H9 (cell line): ENCODE measurements around the gene MAML1. TPM values are rescaled to one million over a fixed set of nuclear protein-coding genes. Genes with fewer than 3 reads are reported as not detected.
A peak's percentile ranks its signal among the peaks of the same experiment; 100 is the strongest.

Experiments used
- DNase-seq: peaks from one replicate; pipeline ENCODE4 v3.0.0-alpha.2; 2017
- H2AFZ ChIP-seq: one replicate; pipeline ENCODE4 v1.6.1; 2013; ENCODE audit warnings: mild to moderate bottlenecking, low read length, control low read depth, moderate library complexity
- H2AK5ac ChIP-seq: 2 replicates; pipeline ENCODE4 v1.6.1; 2013; ENCODE audit warnings: low read length, control low read depth, mixed read lengths; ENCODE audit not compliant: insufficient read length
- H2BK120ac ChIP-seq: one replicate; pipeline ENCODE4 v1.6.1; 2013; ENCODE audit warnings: low read depth, mild to moderate bottlenecking, low read length, control low read depth, inconsistent platforms; ENCODE audit not compliant: poor library complexity, severe bottlenecking
- H2BK12ac ChIP-seq: 2 replicates; pipeline ENCODE4 v1.6.1; 2013; ENCODE audit warnings: low read length, control low read depth, mixed read lengths, low read depth; ENCODE audit not compliant: insufficient read length
- H2BK15ac ChIP-seq: 2 replicates; pipeline ENCODE4 v1.6.1; 2013; ENCODE audit warnings: low read depth, low read length, control low read depth
- H2BK20ac ChIP-seq: one replicate; pipeline ENCODE4 v1.6.1; 2013; ENCODE audit warnings: low read depth, mild to moderate bottlenecking, low read length, control low read depth, inconsistent platforms; ENCODE audit not compliant: poor library complexity, severe bottlenecking
- H2BK5ac ChIP-seq: 2 replicates; pipeline ENCODE4 v1.6.1; 2013; ENCODE audit warnings: low read length, control low read depth, mixed read lengths; ENCODE audit not compliant: insufficient read length
- H3K14ac ChIP-seq: 2 replicates; pipeline ENCODE4 v1.6.1; 2013; ENCODE audit warnings: low read length, control low read depth; ENCODE audit not compliant: insufficient read depth
- H3K18ac ChIP-seq: 2 replicates; pipeline ENCODE4 v1.6.1; 2013; ENCODE audit warnings: low read depth, mild to moderate bottlenecking, mixed read lengths, low read length, control low read depth; ENCODE audit not compliant: insufficient read length
- H3K23ac ChIP-seq: 2 replicates; pipeline ENCODE4 v1.6.1; 2013; ENCODE audit warnings: low read length, control low read depth, mixed read lengths, low read depth; ENCODE audit not compliant: insufficient read length
- H3K23me2 ChIP-seq: 2 replicates; pipeline ENCODE4 v1.6.1; 2013; ENCODE audit warnings: low read depth, mild to moderate bottlenecking, mixed read lengths, low read length, control low read depth; ENCODE audit not compliant: insufficient read length, poor library complexity, severe bottlenecking
- H3K27ac ChIP-seq: 2 replicates; pipeline ENCODE4 v1.5.1; 2013; ENCODE audit warnings: low read length, control low read depth, mixed read lengths, low read depth; ENCODE audit not compliant: insufficient read length
- H3K27me3 ChIP-seq: 2 replicates; pipeline ENCODE4 v1.6.1; 2013; ENCODE audit warnings: low read length, control low read depth, inconsistent platforms; ENCODE audit not compliant: insufficient read depth
- H3K4ac ChIP-seq: 2 replicates; pipeline ENCODE4 v1.6.1; 2013; ENCODE audit warnings: low read depth, mild to moderate bottlenecking, control low read depth, inconsistent platforms, low read length, moderate library complexity
- H3K4me1 ChIP-seq: 2 replicates; pipeline ENCODE4 v1.6.1; 2013; ENCODE audit warnings: low read length, control low read depth, inconsistent platforms; ENCODE audit not compliant: insufficient read depth
- H3K4me2 ChIP-seq: 2 replicates; pipeline ENCODE4 v1.6.1; 2013; ENCODE audit warnings: low read length, control low read depth, mixed read lengths; ENCODE audit not compliant: insufficient read length, insufficient read depth
- H3K56ac ChIP-seq: 2 replicates; pipeline ENCODE4 v1.6.1; 2013; ENCODE audit warnings: low read depth, mild to moderate bottlenecking, mixed read lengths, low read length, control low read depth; ENCODE audit not compliant: insufficient read length
- H3K79me1 ChIP-seq: 2 replicates; pipeline ENCODE4 v1.6.1; 2013; ENCODE audit warnings: low read depth, mild to moderate bottlenecking, moderate library complexity, low read length, control low read depth, inconsistent platforms; ENCODE audit not compliant: insufficient read depth, poor library complexity, severe bottlenecking
- H3K79me2 ChIP-seq: 2 replicates; pipeline ENCODE4 v1.6.1; 2013; ENCODE audit warnings: low read length, control low read depth, inconsistent platforms; ENCODE audit not compliant: insufficient read depth
- H3K9ac ChIP-seq: 2 replicates; pipeline ENCODE4 v1.6.1; 2013; ENCODE audit warnings: low read length, control low read depth, mixed read lengths; ENCODE audit not compliant: insufficient read length; ENCODE audit errors: extremely low read depth
- H3K9me3 ChIP-seq: one replicate; pipeline ENCODE4 v1.6.1; 2013; ENCODE audit warnings: low read depth, low read length, inconsistent platforms; ENCODE audit not compliant: control insufficient read depth
- H3T11ph ChIP-seq: one replicate; pipeline ENCODE4 v1.6.1; 2013; ENCODE audit warnings: mild to moderate bottlenecking, low read length, control low read depth, inconsistent platforms
- H4K20me1 ChIP-seq: one replicate; pipeline ENCODE4 v1.6.1; 2013; ENCODE audit not compliant: control insufficient read depth, insufficient read length, insufficient read depth
- H4K5ac ChIP-seq: 2 replicates; pipeline ENCODE4 v1.6.1; 2013; ENCODE audit warnings: low read depth, mild to moderate bottlenecking, mixed read lengths, low read length, control low read depth; ENCODE audit not compliant: insufficient read length
- H4K8ac ChIP-seq: replicated peaks from 2 replicates; pipeline ENCODE4 v1.6.1; 2013; ENCODE audit warnings: low read length, control low read depth, mixed read lengths, low read depth; ENCODE audit not compliant: insufficient read length
- H4K91ac ChIP-seq: 2 replicates; pipeline ENCODE4 v1.6.1; 2013; ENCODE audit warnings: low read depth, mild to moderate bottlenecking, moderate library complexity, mixed read lengths, low read length, control low read depth; ENCODE audit not compliant: insufficient read length
- H3K27ac Mint-ChIP-seq, 3 experiments: 2 replicates in 2 of 3; 3 replicates in 1 of 3; pipeline ENCODE4 v1.8.0; 2020 to 2021; ENCODE audit warnings: mixed read lengths in 3 of 3, mild to moderate bottlenecking in 1 of 3, moderate library complexity in 1 of 3
- H3K27me3 Mint-ChIP-seq: 2 replicates; pipeline ENCODE4 v1.8.0; 2021; ENCODE audit warnings: low read depth, mild to moderate bottlenecking, moderate library complexity, mixed read lengths
- H3K36me3 Mint-ChIP-seq, 3 experiments: 2 replicates in 2 of 3; 3 replicates in 1 of 3; pipeline ENCODE4 v1.8.0; 2020 to 2021; ENCODE audit warnings: low read depth in 3 of 3, mixed read lengths in 3 of 3; ENCODE audit not compliant: insufficient read depth in 1 of 3
- H3K4me1 Mint-ChIP-seq, 2 experiments: 2 replicates each; pipeline ENCODE4 v1.8.0; 2020; ENCODE audit warnings: mixed read lengths in 2 of 2
- H3K4me3 Mint-ChIP-seq, 2 experiments: 2 replicates in 1 of 2; 3 replicates in 1 of 2; pipeline ENCODE4 v1.8.0; 2020 to 2021; ENCODE audit warnings: mild to moderate bottlenecking in 2 of 2, mixed read lengths in 2 of 2, moderate library complexity in 1 of 2
- H3K9me3 Mint-ChIP-seq, 2 experiments: 2 replicates in 1 of 2; 3 replicates in 1 of 2; pipeline ENCODE4 v1.8.0; 2020; ENCODE audit warnings: mild to moderate bottlenecking in 2 of 2, mixed read lengths in 2 of 2, moderate library complexity in 1 of 2
- CTCF ChIP-seq: fragments of 200-600 bp; sonication (generic); conservative IDR thresholded peaks from 3 replicates; pipeline ENCODE4 v1.8.0; 2021; ENCODE audit warnings: antibody characterized with exemption, mild to moderate bottlenecking
- WGBS: extraction: QIAGEN DNeasy Blood & Tissue Kit; methylation state at CpG from one replicate; pipeline ENCODE4 v1.1.7; 2013; ENCODE audit warnings: missing lambda C conversion rate, low lambda C conversion rate, mixed read lengths; ENCODE audit not compliant: insufficient read length; ENCODE audit errors: extremely low coverage; 5-methylcytosine and 5-hydroxymethylcytosine counted together
- total RNA-seq: library from RNA; stranded (reverse); gene quantifications from 2 replicates; pipeline ENCODE4 v1.2.1, GENCODE V29; 2021

MAML1 gene
- total RNA-seq, 1 experiment from 2014 or later = 50.8 TPM

- Histone ChIP-seq H2BK15ac (no peak overlapping the region), H4K20me1 (no peaks in the 10 kb centered on the region), H2AK5ac (no peak overlapping the region), H3K18ac (no peak overlapping the region), H3K4ac (no peak overlapping the region), H2BK12ac (no peak overlapping the region), H3K79me2 (peaks cover 7% of the 10 kb centered on the region; the same call in 1 of the 2 replicates), H3K4me1 (no peaks in the 10 kb centered on the region), H4K8ac (no peak overlapping the region), H3K9me3 (no peaks in the 10 kb centered on the region), H4K5ac (no peak overlapping the region), H4K91ac (no peak overlapping the region), H3K9ac (no peak overlapping the region), H3K79me1 (peaks cover 11% of the 10 kb centered on the region), H3K23me2 (no peaks in the 10 kb centered on the region), H2BK120ac (no peak overlapping the region), H3T11ph (no peak overlapping the region), H3K4me2 (no peak overlapping the region), H3K14ac (no peak overlapping the region), H3K56ac (no peak overlapping the region), H2BK20ac (no peak overlapping the region), H2BK5ac (no peak overlapping the region), H3K23ac (no peak overlapping the region), H3K27me3 (no peaks in the 10 kb centered on the region), H3K27ac (no peak overlapping the region), H2AFZ (no peak overlapping the region)
- WGBS = no CpG with 5 or more reads among the region's 13 CpGs
- no peak for TF ChIP-seq CTCF
- H3K27me3 Mint-ChIP-seq = no peaks in the 10 kb centered on the region; the same call in 1 of the 2 replicates
- DNase-seq = no peak
- peaks cover 28 to 33% of the 10 kb centered on the region in 2 experiments for H3K4me1 Mint-ChIP-seq
- no peak overlapping the region for H3K4me3 Mint-ChIP-seq
- H3K27ac Mint-ChIP-seq = peak overlapping the region; percentile 58 to 77 (median 67); a peak in 4 of 7 replicates
- no peaks in the 10 kb centered on the region for H3K9me3 Mint-ChIP-seq
- peaks cover 27 to 51% (median 49%) of the 10 kb centered on the region in 3 experiments; a peak in 6 of 7 replicates for H3K36me3 Mint-ChIP-seq
Observed at GRCh38 chr5:179765400-179765799, 32.8 kb downstream of the MAML1 start.
